ENCODE data around the gene PUM2. TPM values are rescaled to one million over a fixed set of nuclear protein-coding genes. Genes with fewer than 3 reads are reported as not detected.

PUM2 gene
- total and polyA plus RNA-seq, 2 of the 13 experiments (the other 11 are each of a cell fraction or from before 2014, with no cell fraction given), result 69.6 to 69.8 TPM

- TF ChIP-seq RFX5 (IDR thresholded peaks at IDR 0.05; ENCODE audit: low read depth, low read length), result peak; percentile 28; the same call in 1 of the 2 replicates
- TF ChIP-seq POLR2AphosphoS5 (IDR thresholded peaks at IDR 0.05; ENCODE audit: low read depth, low read length), result no peak
- TF ChIP-seq, protein P1, sequence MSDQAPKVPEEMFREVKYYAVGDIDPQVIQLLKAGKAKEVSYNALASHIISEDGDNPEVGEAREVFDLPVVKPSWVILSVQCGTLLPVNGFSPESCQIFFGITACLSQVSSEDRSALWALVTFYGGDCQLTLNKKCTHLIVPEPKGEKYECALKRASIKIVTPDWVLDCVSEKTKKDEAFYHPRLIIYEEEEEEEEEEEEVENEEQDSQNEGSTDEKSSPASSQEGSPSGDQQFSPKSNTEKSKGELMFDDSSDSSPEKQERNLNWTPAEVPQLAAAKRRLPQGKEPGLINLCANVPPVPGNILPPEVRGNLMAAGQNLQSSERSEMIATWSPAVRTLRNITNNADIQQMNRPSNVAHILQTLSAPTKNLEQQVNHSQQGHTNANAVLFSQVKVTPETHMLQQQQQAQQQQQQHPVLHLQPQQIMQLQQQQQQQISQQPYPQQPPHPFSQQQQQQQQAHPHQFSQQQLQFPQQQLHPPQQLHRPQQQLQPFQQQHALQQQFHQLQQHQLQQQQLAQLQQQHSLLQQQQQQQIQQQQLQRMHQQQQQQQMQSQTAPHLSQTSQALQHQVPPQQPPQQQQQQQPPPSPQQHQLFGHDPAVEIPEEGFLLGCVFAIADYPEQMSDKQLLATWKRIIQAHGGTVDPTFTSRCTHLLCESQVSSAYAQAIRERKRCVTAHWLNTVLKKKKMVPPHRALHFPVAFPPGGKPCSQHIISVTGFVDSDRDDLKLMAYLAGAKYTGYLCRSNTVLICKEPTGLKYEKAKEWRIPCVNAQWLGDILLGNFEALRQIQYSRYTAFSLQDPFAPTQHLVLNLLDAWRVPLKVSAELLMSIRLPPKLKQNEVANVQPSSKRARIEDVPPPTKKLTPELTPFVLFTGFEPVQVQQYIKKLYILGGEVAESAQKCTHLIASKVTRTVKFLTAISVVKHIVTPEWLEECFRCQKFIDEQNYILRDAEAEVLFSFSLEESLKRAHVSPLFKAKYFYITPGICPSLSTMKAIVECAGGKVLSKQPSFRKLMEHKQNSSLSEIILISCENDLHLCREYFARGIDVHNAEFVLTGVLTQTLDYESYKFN (CRISPR knock-in tag; conservative IDR thresholded peaks at IDR 0.05), result no peak; the same call in 1 of the 2 replicates
- TF ChIP-seq ZEB1 (IDR thresholded peaks at IDR 0.05; ENCODE audit: insufficient replicate concordance, low read depth), result no peak
- peak; percentile 88 for TF ChIP-seq ZNF350 (CRISPR knock-in tag; IDR thresholded peaks at IDR 0.05; ENCODE audit: borderline replicate concordance, low read depth)
- peak; percentile 73 for TF ChIP-seq RCOR2 (CRISPR knock-in tag; IDR thresholded peaks at IDR 0.05)
- no peak for TF ChIP-seq AGO2 (optimal IDR thresholded peaks at IDR 0.05; ENCODE audit: low read depth, low read length)
- TF ChIP-seq, protein P2, sequence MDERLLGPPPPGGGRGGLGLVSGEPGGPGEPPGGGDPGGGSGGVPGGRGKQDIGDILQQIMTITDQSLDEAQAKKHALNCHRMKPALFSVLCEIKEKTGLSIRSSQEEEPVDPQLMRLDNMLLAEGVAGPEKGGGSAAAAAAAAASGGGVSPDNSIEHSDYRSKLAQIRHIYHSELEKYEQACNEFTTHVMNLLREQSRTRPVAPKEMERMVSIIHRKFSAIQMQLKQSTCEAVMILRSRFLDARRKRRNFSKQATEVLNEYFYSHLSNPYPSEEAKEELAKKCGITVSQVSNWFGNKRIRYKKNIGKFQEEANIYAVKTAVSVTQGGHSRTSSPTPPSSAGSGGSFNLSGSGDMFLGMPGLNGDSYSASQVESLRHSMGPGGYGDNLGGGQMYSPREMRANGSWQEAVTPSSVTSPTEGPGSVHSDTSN (CRISPR knock-in tag; IDR thresholded peaks at IDR 0.05), result no peak
- no peak for TF ChIP-seq ZBTB39 (CRISPR knock-in tag; IDR thresholded peaks at IDR 0.05)
- no peak for TF ChIP-seq RAD51 (IDR thresholded peaks at IDR 0.05; ENCODE audit: borderline replicate concordance)
- no peak for TF ChIP-seq ZNF253 (CRISPR knock-in tag; IDR thresholded peaks at IDR 0.05; ENCODE audit: borderline replicate concordance)
- TF ChIP-seq, protein P3, sequence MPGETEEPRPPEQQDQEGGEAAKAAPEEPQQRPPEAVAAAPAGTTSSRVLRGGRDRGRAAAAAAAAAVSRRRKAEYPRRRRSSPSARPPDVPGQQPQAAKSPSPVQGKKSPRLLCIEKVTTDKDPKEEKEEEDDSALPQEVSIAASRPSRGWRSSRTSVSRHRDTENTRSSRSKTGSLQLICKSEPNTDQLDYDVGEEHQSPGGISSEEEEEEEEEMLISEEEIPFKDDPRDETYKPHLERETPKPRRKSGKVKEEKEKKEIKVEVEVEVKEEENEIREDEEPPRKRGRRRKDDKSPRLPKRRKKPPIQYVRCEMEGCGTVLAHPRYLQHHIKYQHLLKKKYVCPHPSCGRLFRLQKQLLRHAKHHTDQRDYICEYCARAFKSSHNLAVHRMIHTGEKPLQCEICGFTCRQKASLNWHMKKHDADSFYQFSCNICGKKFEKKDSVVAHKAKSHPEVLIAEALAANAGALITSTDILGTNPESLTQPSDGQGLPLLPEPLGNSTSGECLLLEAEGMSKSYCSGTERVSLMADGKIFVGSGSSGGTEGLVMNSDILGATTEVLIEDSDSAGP (CRISPR knock-in tag; IDR thresholded peaks at IDR 0.05; ENCODE audit: borderline replicate concordance), result peak; percentile 67; the same call in 1 of the 2 replicates
- no peak for TF ChIP-seq ZNF10 (CRISPR knock-in tag; IDR thresholded peaks at IDR 0.05; ENCODE audit: borderline replicate concordance, low read depth)
- TF ChIP-seq ZNF549 (CRISPR knock-in tag; IDR thresholded peaks at IDR 0.05), result no peak
- TF ChIP-seq ZNF75D (CRISPR knock-in tag; IDR thresholded peaks at IDR 0.05; ENCODE audit: borderline replicate concordance), result no peak
- TF ChIP-seq SMYD3 (CRISPR knock-in tag; IDR thresholded peaks at IDR 0.05), result 0 out of 2 replicates have a peak, but pooled peaks have one; percentile 36
- 0 out of 2 replicates have a peak, but pooled peaks have one; percentile 52 for TF ChIP-seq ESRRA (CRISPR knock-in tag; IDR thresholded peaks at IDR 0.05; ENCODE audit: low read depth)
- TF ChIP-seq ZIK1 (CRISPR knock-in tag; IDR thresholded peaks at IDR 0.05; ENCODE audit: borderline replicate concordance, low read depth), result 0 out of 2 replicates have a peak, but pooled peaks have one; percentile 59
- TF ChIP-seq SP5 (CRISPR knock-in tag; IDR thresholded peaks at IDR 0.05; ENCODE audit: borderline replicate concordance, low read depth), result 0 out of 2 replicates have a peak, but pooled peaks have one; percentile 22
- no peak for TF ChIP-seq ZSCAN31 (CRISPR knock-in tag; IDR thresholded peaks at IDR 0.05; ENCODE audit: low read depth)
- TF ChIP-seq PHF21A (CRISPR knock-in tag; IDR thresholded peaks at IDR 0.05), result peak; percentile 53; the same call in 1 of the 2 replicates
Observed at GRCh38 chr2:20378891-20379519, 28.4 kb upstream of the PUM2 start (continued).
